HG03457 (cell line): Measurements from ENCODE around the gene EIPR1.
"Not testable (repeated sequence)": the region's sequence is repeated elsewhere in the genome, so short reads cannot be mapped to it uniquely, and the experiment has no call there.

Experiments
- ATAC-seq: cut with Tn5 transposase; IDR thresholded peaks from one replicate; pipeline ENCODE4 v1.9.1; 2021; ENCODE audit warnings: moderate number of reproducible peaks; ENCODE audit not compliant: unreplicated experiment

EIPR1 gene

DNA sequence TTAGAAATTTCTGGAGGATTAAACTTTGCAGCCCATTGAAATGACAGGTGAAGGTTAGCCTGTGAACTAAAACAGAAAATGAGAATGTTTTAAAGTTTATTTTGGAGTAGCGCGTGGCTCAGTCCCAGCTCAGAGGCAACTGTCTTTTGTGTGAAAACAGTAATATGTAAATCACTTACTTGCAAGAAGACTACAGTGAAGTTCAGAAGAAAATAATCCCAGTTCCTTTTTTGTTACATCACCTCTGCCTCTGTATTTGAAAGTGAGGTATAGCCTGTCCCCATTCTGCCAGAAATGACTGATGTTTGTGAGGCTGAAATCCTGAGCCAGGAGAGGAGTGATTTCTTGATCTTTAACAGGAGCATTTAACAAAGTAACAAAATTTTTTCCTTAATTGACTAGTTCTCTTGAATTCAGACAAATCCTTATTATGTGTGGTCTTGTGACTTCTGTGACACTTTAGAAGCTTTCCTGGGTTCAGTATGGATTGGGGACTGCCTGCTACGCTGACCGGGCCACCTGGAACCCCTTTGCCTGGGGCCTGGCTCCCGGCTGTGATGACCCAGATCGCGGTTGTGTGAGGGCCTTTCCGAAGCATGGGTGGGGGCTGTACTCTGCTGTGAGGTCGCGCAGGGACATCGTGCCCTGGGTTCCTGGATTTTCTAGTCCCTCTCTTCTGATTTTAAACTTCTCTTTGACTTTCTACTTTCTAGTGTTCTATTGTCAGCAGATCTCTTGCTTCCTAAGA lies 26.1 kb upstream of the EIPR1 start:
- ATAC-seq = peak; percentile 98

- ATAC-seq = no peak
Measured at GRCh38 chr2:3399829-3400228, 22.2 kb upstream of the EIPR1 start.

GRCh38 chr2:3399381-3399780 lies 21.8 kb upstream of the EIPR1 start:
- ATAC-seq = no peak

DNA sequence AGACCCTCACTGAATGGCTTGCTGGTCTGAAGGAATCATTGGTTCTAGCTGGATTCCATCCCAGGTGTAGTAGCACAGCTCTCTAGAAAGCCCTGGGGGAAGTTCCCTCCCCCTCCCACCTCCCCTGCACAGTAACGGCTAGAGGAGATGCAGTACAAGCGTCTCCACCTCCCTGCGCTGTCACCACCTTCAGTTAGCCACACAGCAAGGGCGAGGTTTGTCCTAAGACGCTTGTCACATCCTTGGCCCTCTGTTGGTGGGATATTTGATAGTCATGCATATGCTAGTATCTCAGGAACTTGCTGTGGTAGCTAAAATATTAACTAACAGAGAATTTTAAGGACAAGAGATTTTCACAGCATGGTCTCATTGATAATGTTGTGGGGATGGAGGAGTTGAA lies 21.2 kb upstream of the EIPR1 start:
- ATAC-seq = no peak

DNA sequence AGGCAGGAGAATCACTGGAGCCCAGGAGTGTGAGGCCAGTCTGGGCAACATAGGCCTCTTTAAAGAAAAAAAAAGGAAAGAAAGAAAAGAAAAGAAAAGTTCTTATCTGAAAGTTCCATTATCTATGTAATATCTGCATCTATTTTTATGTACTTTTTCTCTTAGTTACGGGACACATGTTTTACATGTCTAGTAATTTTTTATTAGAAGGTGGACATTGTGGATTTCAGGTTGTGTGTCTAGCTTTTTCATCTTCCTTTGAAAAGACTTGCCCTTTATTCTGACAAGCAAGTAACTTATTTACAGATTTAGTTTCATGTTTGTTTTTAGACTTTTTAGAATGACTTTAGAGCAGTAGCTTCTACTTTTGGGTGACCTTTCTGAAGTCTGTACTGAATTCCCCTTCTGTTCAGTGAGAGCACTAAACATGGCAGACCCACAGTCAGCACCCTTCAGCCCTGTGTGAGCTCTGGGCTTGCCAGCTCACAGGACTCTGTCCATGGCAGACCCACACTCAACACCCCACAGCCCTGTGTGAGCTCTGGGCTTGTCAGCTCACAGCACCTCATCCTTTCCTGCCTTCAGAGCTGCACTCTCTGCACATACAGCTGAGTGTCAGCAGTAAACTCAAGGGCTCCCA lies 19.4 kb upstream of the EIPR1 start:
- peak; percentile 81 for ATAC-seq

- no peak for ATAC-seq
Measured at GRCh38 chr2:3392216-3392615, 14.6 kb upstream of the EIPR1 start.

DNA sequence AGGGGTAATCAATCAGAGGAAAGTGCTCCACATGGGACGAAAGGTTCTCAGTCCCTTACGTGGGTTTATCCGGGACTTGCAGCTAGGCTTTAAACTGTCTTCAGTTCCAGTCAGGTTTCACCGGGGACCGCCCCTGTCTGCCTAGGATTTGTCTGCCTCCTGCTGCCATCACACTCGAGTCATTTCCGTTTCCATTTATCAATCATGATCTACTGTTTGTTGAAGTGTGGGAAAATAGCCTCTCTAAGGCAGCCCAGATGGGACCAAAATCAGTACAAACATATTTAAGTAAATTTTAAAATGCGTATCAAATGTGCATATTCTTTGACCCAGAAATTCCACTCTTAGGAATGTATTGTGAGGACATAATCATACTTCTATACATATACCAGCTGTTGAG lies 12.4 kb upstream of the EIPR1 start:
- ATAC-seq = no peak

GRCh38 chr2:3389193-3389592 lies 11.6 kb upstream of the EIPR1 start:
- ATAC-seq = no peak

- no peak for ATAC-seq
Measured at GRCh38 chr2:3388412-3388738, 10.8 kb upstream of the EIPR1 start.

DNA sequence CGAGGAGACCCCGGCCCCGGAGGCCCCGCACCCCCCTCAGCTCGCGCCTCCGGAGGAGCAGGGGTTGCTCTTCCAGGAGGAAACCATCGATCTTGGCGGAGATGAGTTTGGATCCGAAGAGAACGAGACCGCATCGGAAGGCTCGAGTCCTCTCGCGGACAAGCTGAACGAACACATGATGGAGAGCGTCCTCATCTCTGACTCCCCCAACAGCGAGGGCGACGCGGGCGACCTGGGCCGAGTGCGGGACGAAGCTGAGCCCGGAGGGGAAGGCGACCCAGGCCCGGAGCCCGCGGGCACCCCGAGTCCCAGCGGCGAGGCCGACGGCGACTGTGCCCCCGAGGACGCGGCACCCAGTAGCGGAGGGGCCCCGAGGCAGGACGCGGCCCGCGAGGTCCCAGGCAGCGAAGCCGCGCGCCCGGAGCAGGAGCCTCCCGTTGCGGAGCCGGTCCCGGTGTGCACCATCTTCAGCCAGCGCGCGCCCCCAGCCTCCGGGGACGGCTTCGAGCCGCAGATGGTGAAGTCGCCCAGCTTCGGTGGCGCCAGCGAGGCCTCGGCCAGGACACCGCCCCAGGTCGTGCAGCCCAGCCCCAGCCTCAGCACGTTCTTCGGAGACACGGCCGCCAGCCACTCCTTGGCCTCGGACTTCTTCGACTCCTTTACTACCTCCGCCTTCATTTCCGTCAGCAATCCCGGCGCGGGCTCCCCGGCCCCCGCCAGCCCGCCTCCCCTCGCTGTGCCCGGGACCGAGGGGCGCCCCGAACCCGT lies 10.2 kb upstream of the EIPR1 start:
- no peak for ATAC-seq

DNA sequence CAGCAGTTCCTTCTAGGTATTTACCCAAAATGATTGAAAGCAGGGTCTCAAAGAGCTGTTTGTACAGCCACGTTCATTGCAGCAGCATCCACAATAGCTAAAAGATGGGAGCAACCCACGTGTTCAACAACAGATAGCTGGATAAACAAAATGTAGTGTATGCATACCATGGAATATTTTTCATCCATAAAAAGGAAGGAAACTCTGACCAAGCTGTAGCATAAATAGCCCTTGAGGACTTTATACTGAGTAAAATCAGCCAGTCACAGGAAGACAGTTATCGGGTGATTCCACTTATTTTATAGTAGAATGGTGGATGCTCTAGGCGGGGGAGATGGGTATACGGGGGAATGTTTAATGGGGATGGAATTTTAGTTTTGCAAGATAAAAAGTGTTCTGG lies 9.4 kb upstream of the EIPR1 start:
- no peak for ATAC-seq

- no peak for ATAC-seq
Measured at GRCh38 chr2:3386448-3386958, 8.9 kb upstream of the EIPR1 start.

DNA sequence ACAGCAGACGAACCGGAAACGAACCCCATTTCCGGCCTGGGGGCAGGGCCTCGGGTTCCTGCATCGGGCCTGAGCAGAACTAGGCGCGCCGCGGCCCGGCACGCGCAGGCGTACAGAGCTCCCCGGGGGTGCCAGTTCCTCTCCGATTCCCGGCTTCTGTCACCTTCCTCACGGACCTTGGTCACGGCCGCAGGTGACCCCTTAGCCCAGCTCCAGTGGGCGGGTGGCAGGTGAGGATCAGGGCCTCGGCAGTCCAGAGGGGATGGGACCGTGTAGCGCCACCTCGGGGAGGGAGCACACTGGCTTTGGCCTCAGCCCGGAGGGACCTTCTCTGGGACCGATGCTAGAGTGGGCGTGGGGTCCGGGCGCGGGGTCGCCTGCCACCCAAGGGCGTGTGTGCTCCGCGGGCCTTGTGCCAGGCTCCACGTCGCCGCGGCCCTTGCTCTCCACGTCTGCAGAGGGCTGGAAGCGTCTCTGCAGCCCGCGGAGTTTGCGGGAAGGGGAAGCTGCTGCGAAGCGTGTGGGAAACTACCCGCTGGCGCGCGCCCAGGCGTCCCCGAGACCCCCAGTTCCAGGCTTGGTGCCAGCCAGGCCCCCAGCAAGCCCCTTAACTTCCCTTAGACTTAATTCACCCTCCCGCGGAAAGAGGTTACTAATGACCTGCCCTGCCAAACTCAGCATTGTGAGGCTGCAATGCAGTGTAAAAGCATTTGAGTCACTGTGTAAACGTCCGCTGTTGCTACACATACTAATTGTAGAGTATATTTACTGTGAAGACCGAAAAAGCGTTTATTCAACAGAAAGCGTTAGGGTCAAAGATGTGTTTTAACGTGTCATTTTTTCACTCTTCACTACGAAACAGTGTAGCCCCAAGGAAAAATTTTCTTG lies 2.3 kb upstream of the EIPR1 start, which contains the start of gene TRAPPC12:
TSS of gene TRAPPC12 (plus strand) at position 48 of the 888 bp plus-strand sequence. CDS start 7,930 bp downstream, outside the sequence.
- ATAC-seq = peak; percentile 71

DNA sequence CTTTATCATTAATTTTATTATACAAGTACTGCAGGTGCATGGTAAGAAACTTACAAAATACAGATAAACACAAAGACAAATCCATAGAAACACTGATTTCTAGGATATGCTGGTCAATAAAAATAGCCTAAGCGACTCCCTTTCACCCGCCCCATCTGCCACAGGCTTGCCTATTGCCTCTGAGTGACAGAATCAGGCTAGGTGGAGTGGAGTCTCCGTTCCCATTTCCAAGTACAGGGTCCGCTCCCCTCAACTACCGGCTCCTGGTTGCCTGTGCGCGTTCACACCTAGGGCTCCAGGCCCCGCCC lies 1.7 kb upstream of the EIPR1 start:
- ATAC-seq = no peak

DNA sequence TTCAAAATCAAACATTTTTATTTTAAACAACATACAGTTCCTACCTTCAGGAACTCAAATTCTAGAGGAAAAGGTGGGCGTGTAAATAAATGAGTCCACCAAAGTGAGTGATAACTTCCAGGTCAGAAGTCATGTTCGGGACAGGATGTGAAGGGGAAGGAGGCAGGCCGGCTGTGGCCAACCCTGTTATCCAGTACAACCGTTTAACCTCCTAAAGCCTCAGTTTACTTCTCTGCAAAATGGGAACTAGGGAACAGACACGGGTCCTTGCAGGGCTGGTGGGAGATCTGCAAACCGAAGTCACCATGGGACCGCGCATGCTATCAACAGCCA lies 373 bp downstream of the EIPR1 start:
- ATAC-seq = peak; percentile 4

GRCh38 chr2:3376821-3377220 lies 797 bp downstream of the EIPR1 start:
- no peak for ATAC-seq

- not testable (repeated sequence) for ATAC-seq
Measured at GRCh38 chr2:3369340-3370181, 8.1 kb downstream of the EIPR1 start.

GRCh38 chr2:3368261-3368722 lies 9.3 kb downstream of the EIPR1 start:
- ATAC-seq = no peak

DNA sequence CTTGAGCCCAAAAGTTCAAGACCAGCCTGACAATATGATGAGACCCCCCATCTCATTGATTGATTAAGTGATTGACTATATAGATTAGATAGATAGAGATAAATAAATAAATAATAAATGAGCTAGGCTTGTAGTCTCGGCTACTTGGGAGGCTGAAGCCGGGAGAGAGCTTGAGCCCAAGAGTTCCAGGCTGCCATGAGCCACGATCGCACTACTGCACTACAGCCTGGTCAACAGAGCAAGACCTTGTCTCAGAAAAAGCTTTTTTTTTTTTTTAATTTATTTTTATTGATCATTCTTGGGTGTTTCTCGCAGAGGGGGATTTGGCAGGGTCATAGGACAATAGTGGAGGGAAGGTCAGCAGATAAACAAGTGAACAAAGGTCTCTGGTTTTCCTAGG lies 12.4 kb downstream of the EIPR1 start:
- no peak for ATAC-seq
